H1 (cell line): ENCODE measurements around the gene CLIC3. TPM values are rescaled to one million over a fixed set of nuclear protein-coding genes. Genes with fewer than 3 reads are reported as not detected.

Experiments
- CTCF ChIA-PET: fragments of 300-600 bp; sonication (Branson Sonifier 250); formaldehyde crosslinking; loops from one replicate; lab custom pipeline; 2021; ENCODE audit not compliant: partially characterized antibody; lab: Charles Lee
- POLR2A ChIA-PET: fragments of 300-600 bp; sonication (Branson Sonifier 250); formaldehyde crosslinking; loops from one replicate; lab custom pipeline; 2021; ENCODE audit warnings: inconsistent platforms; ENCODE audit not compliant: partially characterized antibody; lab: Charles Lee
- DNase-seq, 2 experiments: peaks; one replicate each; pipeline versions ENCODE4 v3.0.0 to v3.0.0-alpha.2; 2010 to 2022; ENCODE audit warnings: low spot score in 2 of 2, low read depth in 1 of 2, mixed read lengths in 1 of 2
- FAIRE-seq: peaks from 2 replicates; lab custom pipeline; 2011; peaks lifted over from hg19 to GRCh38; lab: Jason Lieb, UNC
- H2AFZ ChIP-seq: 2 replicates; pipeline ENCODE4 v1.8.1; 2012; ENCODE audit warnings: low read length, inconsistent platforms
- H2AK5ac ChIP-seq: 2 replicates; pipeline ENCODE4 v1.6.1; 2013; ENCODE audit warnings: low read depth, low read length
- H2BK120ac ChIP-seq: replicated peaks from 2 replicates; pipeline ENCODE3; 2013; ENCODE audit warnings: low read depth, low read length, inconsistent platforms
- H2BK12ac ChIP-seq: 2 replicates; pipeline ENCODE4 v1.6.1; 2013; ENCODE audit warnings: low read depth, low read length
- H2BK15ac ChIP-seq: 2 replicates; pipeline ENCODE4 v1.6.1; 2013; ENCODE audit warnings: low read length
- H2BK20ac ChIP-seq: 2 replicates; pipeline ENCODE4 v1.6.1; 2013; ENCODE audit warnings: low read length
- H2BK5ac ChIP-seq: 2 replicates; pipeline ENCODE4 v1.6.1; 2013; ENCODE audit warnings: low read depth, low read length
- H3K14ac ChIP-seq: 2 replicates; pipeline ENCODE4 v1.6.1; 2013; ENCODE audit warnings: inconsistent platforms; ENCODE audit not compliant: insufficient read length
- H3K18ac ChIP-seq: 2 replicates; pipeline ENCODE4 v1.6.1; 2013; ENCODE audit warnings: low read length; ENCODE audit errors: extremely low read depth
- H3K23ac ChIP-seq: 2 replicates; pipeline ENCODE4 v1.6.1; 2013; ENCODE audit warnings: inconsistent platforms; ENCODE audit not compliant: insufficient read length
- H3K23me2 ChIP-seq: 2 replicates; pipeline ENCODE4 v1.6.1; 2013; ENCODE audit warnings: low read depth, low read length
- H3K27ac ChIP-seq: 2 replicates; pipeline ENCODE4 v1.6.1; 2011; ENCODE audit warnings: low read depth, low read length, inconsistent platforms
- H3K27me3 ChIP-seq, 4 experiments: replicated peaks in 1 of 4; 1 replicate in 1 of 4; 2 replicates in 3 of 4; pipeline versions ENCODE4 v1.6.1 to v1.8.1; 2011 to 2013; ENCODE audit warnings: low read length in 3 of 4, mild to moderate bottlenecking in 3 of 4, inconsistent platforms in 2 of 4, mixed read lengths in 2 of 4, moderate library complexity in 1 of 4; ENCODE audit not compliant: control insufficient read depth in 3 of 4, insufficient read depth in 3 of 4; ENCODE audit errors: extremely low read depth in 1 of 4
- H3K36me3 ChIP-seq, 4 experiments: 2 replicates each; pipeline versions ENCODE4 v1.6.1 to v1.8.1; 2011 to 2013; ENCODE audit warnings: mild to moderate bottlenecking in 4 of 4, low read length in 3 of 4, moderate library complexity in 2 of 4, control low read depth in 1 of 4, inconsistent platforms in 1 of 4; ENCODE audit not compliant: insufficient read depth in 4 of 4, control insufficient read depth in 2 of 4
- H3K4ac ChIP-seq: replicated peaks from 2 replicates; pipeline ENCODE3; 2013; ENCODE audit warnings: low read length, low read depth, mixed read lengths, inconsistent platforms; ENCODE audit not compliant: insufficient read length
- H3K4me1 ChIP-seq, 4 experiments: replicated peaks in 1 of 4; 1 replicate in 1 of 4; 2 replicates in 3 of 4; pipeline versions ENCODE4 v1.6.1 to v1.8.1; 2011 to 2013; ENCODE audit warnings: low read length in 3 of 4, inconsistent platforms in 2 of 4, mixed read lengths in 1 of 4; ENCODE audit not compliant: insufficient read depth in 4 of 4, control insufficient read depth in 3 of 4
- H3K4me2 ChIP-seq, 2 experiments: 2 replicates each; pipeline versions ENCODE4 v1.6.1 to v1.8.1; 2011 to 2013; ENCODE audit warnings: low read depth in 2 of 2, low read length in 2 of 2, control low read depth in 1 of 2, inconsistent platforms in 1 of 2, mild to moderate bottlenecking in 1 of 2; ENCODE audit not compliant: insufficient read depth in 1 of 2
- H3K4me3 ChIP-seq, 4 experiments: fragments of 200-600, 300-600 bp in 1 of 4; sonication (generic), shearing (Covaris generic), sonication (Bioruptor Twin) in 1 of 4; 2 replicates each; pipeline versions ENCODE4 v1.5.1 to v1.8.1; 2011 to 2016; ENCODE audit warnings: low read length in 4 of 4, low read depth in 3 of 4, control low read depth in 2 of 4, inconsistent platforms in 2 of 4, mild to moderate bottlenecking in 2 of 4, mixed read lengths in 1 of 4, moderate library complexity in 1 of 4; ENCODE audit not compliant: insufficient read depth in 2 of 4; ENCODE audit errors: extremely low read depth in 1 of 4
- H3K56ac ChIP-seq: replicated peaks from 2 replicates; pipeline ENCODE3; 2013; ENCODE audit warnings: low read depth, mild to moderate bottlenecking, mixed read lengths, low read length, inconsistent platforms; ENCODE audit not compliant: insufficient read length
- H3K79me1 ChIP-seq: 2 replicates; pipeline ENCODE4 v1.6.1; 2013; ENCODE audit warnings: low read depth, low read length, control low read depth
- H3K79me2 ChIP-seq, 2 experiments: 2 replicates each; pipeline versions ENCODE4 v1.6.1 to v1.8.1; 2012 to 2013; ENCODE audit warnings: low read length in 2 of 2, mild to moderate bottlenecking in 2 of 2, inconsistent platforms in 1 of 2; ENCODE audit not compliant: insufficient read depth in 2 of 2, control insufficient read depth in 1 of 2
- H3K9ac ChIP-seq, 4 experiments: replicated peaks in 1 of 4; 1 replicate in 1 of 4; 2 replicates in 3 of 4; pipeline versions ENCODE4 v1.6.1 to v1.8.1; 2011 to 2013; ENCODE audit warnings: low read depth in 3 of 4, low read length in 3 of 4, control low read depth in 2 of 4, mild to moderate bottlenecking in 2 of 4, moderate library complexity in 2 of 4, inconsistent platforms in 1 of 4; ENCODE audit errors: extremely low read depth in 1 of 4
- H3K9me3 ChIP-seq, 2 experiments: 2 replicates each; pipeline versions ENCODE4 v1.6.1 to v1.8.1; 2012 to 2013; ENCODE audit warnings: mild to moderate bottlenecking in 2 of 2, moderate library complexity in 2 of 2, control low read depth in 1 of 2, inconsistent platforms in 1 of 2, low read depth in 1 of 2, low read length in 1 of 2, mixed read lengths in 1 of 2; ENCODE audit not compliant: insufficient read depth in 2 of 2
- H4K20me1 ChIP-seq, 2 experiments: replicated peaks in 1 of 2; 2 replicates each; pipeline versions ENCODE3 to v1.8.1; 2011 to 2013; ENCODE audit warnings: inconsistent platforms in 2 of 2, low read length in 2 of 2, mild to moderate bottlenecking in 1 of 2; ENCODE audit not compliant: insufficient read depth in 2 of 2, control insufficient read depth in 1 of 2
- H4K5ac ChIP-seq: 2 replicates; pipeline ENCODE4 v1.6.1; 2013; ENCODE audit warnings: low read length, low read depth, mixed read lengths, inconsistent platforms; ENCODE audit not compliant: insufficient read length
- H4K8ac ChIP-seq: 2 replicates; pipeline ENCODE4 v1.8.0; 2013; ENCODE audit warnings: mild to moderate bottlenecking, moderate library complexity, low read length, inconsistent platforms; ENCODE audit not compliant: insufficient read depth; ENCODE audit errors: extremely low read depth
- H4K91ac ChIP-seq: replicated peaks from 2 replicates; pipeline ENCODE3; 2013; ENCODE audit warnings: low read length, mixed read lengths, inconsistent platforms; ENCODE audit not compliant: insufficient read length
- CBX8 ChIP-seq: fragments of 300-800, 300-1000 bp; sonication (generic); IDR thresholded peaks from 2 replicates; pipeline ENCODE4 v1.7.1; 2016; ENCODE audit warnings: low read depth, low read length, borderline replicate concordance
- JUND ChIP-seq: IDR thresholded peaks from 2 replicates; pipeline ENCODE4 v1.6.1; 2011; ENCODE audit warnings: mild to moderate bottlenecking, improper control_type of control experiment, low read length
- KDM1A ChIP-seq: fragments of 200-600, 300-600 bp; sonication (generic); IDR thresholded peaks from 2 replicates; pipeline ENCODE4 v1.7.1; 2016; ENCODE audit warnings: mild to moderate bottlenecking, low read length, borderline replicate concordance
- RFX5 ChIP-seq: IDR thresholded peaks from 2 replicates; pipeline ENCODE4 v1.6.1; 2011; ENCODE audit warnings: low read depth, low read length, improper control_type of control experiment, borderline replicate concordance
- RNF2 ChIP-seq: fragments of 200-900, 300-1000 bp; sonication (generic); IDR thresholded peaks from 2 replicates; pipeline ENCODE4 v1.7.1; 2016; ENCODE audit warnings: borderline replicate concordance, low read depth, mild to moderate bottlenecking, antibody characterized with exemption, low read length; ENCODE audit not compliant: poor library complexity, severe bottlenecking; ENCODE audit errors: missing control alignments
- SIX5 ChIP-seq: IDR thresholded peaks from 2 replicates; pipeline ENCODE4 v1.6.1; 2011; ENCODE audit warnings: mild to moderate bottlenecking, low read depth, low read length
- SUZ12 ChIP-seq: fragments of 200-600 bp; sonication (generic); IDR thresholded peaks from 2 replicates; pipeline ENCODE4 v1.6.1; 2012; ENCODE audit warnings: mild to moderate bottlenecking, inconsistent platforms, low read length, moderate library complexity, mixed read lengths
- YY1 ChIP-seq: IDR thresholded peaks from 2 replicates; pipeline ENCODE4 v1.6.1; 2011; ENCODE audit warnings: low read depth, mild to moderate bottlenecking, low read length
- WGBS, 2 experiments: shearing (Covaris generic) in 1 of 2; methylation state at CpG; one replicate each; pipeline versions ENCODE4 v1.1.6 to v1.1.7; 2013 to 2015; ENCODE audit warnings: low lambda C conversion rate in 2 of 2, mixed read lengths in 2 of 2, inconsistent platforms in 1 of 2, low coverage in 1 of 2, missing lambda C conversion rate in 1 of 2; ENCODE audit not compliant: insufficient replicate concordance in 2 of 2, insufficient coverage in 1 of 2, insufficient read length in 1 of 2; ENCODE audit errors: extremely low coverage in 1 of 2, missing lambda C conversion rate in 1 of 2; 5-methylcytosine and 5-hydroxymethylcytosine counted together
- polyA plus RNA-seq, 7 experiments: library from polyadenylated mRNA; depleted of rRNA in 3 of 7; stranded (reverse) in 5 of 7; unstranded in 2 of 7; fragments of >200 nt in 5 of 7; fragments of 200-250 nt in 2 of 7; gene quantifications; 1 replicate in 5 of 7; 2 replicates in 1 of 7; 4 replicates in 1 of 7; pipeline versions ENCODE4 v1.2.1 to v1.2.3, GENCODE V29; 2011 to 2013; ENCODE audit warnings: missing spikeins in 2 of 7, mixed read lengths in 2 of 7
- total RNA-seq: library from RNA; stranded (reverse); fragmentation: NEBNext Ultra II Directional; extraction: Animal tissue kit (Norgen Biotek cat#: 25700); gene quantifications from 2 replicates; pipeline ENCODE4 v1.2.1, GENCODE V29; 2021

The CLIC3 gene
- total and polyA plus RNA-seq, 2 of the 8 experiments (the other 6 are each of a cell fraction or from before 2014, with no cell fraction given): 0.12 TPM; not detected in 1

DNA sequence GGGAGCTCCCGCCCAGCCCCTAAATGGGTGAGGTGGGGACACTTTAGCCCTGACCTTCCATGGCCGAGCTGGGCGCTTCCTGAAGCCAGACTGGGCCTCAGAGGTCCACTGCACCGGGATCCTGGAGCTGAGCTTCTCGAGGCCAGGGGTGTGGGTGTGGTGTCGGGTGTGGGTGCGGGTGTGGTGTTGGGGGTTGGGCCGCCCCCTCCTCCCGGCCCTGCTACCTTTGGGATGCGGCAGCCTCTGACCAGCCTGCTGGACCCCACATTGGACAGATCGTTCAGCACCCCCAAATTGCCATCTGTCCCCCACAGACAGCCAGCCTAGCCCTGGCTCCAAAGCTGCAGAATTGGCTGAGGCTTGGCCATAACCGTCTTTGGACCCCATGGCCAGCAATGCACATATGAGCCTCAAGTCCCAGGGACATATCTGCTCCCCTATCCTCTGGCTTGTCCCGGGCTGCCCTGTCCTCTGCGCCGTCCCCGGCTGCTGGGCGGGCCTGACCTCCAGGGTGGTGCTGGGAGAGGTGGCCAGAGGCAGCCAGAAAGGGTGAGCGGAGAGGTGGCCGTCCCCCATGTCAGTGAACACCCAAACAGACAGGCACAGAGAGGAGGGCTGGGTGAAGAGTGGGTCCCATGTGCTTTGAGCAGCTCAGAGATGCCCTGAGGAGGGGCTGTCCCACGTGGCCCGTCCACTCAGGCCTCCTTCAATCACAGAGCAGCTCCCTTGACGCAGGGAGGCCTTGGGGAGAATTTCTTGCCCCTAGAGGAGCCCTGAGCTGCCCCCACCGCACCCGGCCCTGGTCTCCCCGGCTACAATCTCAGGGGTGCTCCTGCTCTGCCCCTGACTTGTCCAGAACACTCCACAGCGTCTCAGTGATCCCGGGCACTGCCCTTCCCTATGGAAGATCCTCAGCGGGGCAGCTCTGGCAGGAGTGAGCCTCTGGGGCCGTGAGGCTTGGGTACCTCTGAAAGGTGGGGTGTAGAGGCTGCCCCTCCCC, 22.4 kb downstream of the CLIC3 start:
- ChIA-PET POLR2A (interaction anchor here (1.4 to 2.8 kb wide), 3 partner anchors 8 to 22 kb away, joined by 3 to 10 read pairs (median 5); partner anchors contain the start of gene CLIC3), CTCF (interaction anchor here (0.6 to 9.4 kb wide), 24 partner anchors 9 to 1370 kb away, joined by 3 to 45 read pairs (median 6); partner anchors contain the start of genes ABCA2, CLIC3, LCN12 and SAPCD2)
- H2BK5ac ChIP-seq: no peak overlapping the region
- no peak overlapping the region for H4K5ac ChIP-seq
- H3K23me2 ChIP-seq: peaks cover 8% of the 10 kb centered on the region; the same call in 1 of the 2 replicates
- no peaks in the 10 kb centered on the region for H3K9me3 ChIP-seq
- H4K91ac ChIP-seq: no peak overlapping the region
- no peaks in the 10 kb centered on the region for H3K79me1 ChIP-seq
- H2BK15ac ChIP-seq: no peak overlapping the region
- no peak overlapping the region for H3K18ac ChIP-seq
- H3K36me3 ChIP-seq: no peaks in the 10 kb centered on the region
- H2BK12ac ChIP-seq: no peak overlapping the region
- no peak overlapping the region for H2BK20ac ChIP-seq
- DNase-seq: no peak
- H3K23ac ChIP-seq: no peak overlapping the region
- no peak overlapping the region for H2AK5ac ChIP-seq
- H3K9ac ChIP-seq: no peak overlapping the region
- FAIRE-seq: no peak
- H3K56ac ChIP-seq: no peak overlapping the region
- no peaks in the 10 kb centered on the region for H3K79me2 ChIP-seq
- H3K14ac ChIP-seq: no peak overlapping the region
- H2AFZ ChIP-seq: no peak overlapping the region
- no peak overlapping the region for H2BK120ac ChIP-seq
- no peak overlapping the region for H3K4me2 ChIP-seq
- no peak overlapping the region for H3K4me3 ChIP-seq
- peaks cover 0 to 5% (median 2%) of the 10 kb centered on the region in 4 experiments; a peak in 2 of 7 replicates for H3K27me3 ChIP-seq
- H4K8ac ChIP-seq: peak overlapping the region; percentile 79; the same call in 1 of the 2 replicates
- H3K4ac ChIP-seq: no peak overlapping the region
- H3K4me1 ChIP-seq: peaks cover 0 to 11% (median 4%) of the 10 kb centered on the region in 4 experiments; a peak in 5 of 7 replicates
- peaks cover 0 to 2% of the 10 kb centered on the region in 2 experiments for H4K20me1 ChIP-seq
- no peak overlapping the region for H3K27ac ChIP-seq
- WGBS, 2 experiments: 87% methylated on average over 23 of the region's 29 CpGs; no CpG with 5 or more reads in 1 of the 2 experiments
- TF ChIP-seq YY1 (no peak), JUND (no peak), RNF2 (no peak), SUZ12 (no peak), SIX5 (no peak), KDM1A (no peak), RFX5 (no peak), CBX8 (no peak)
